Measurements from ENCODE around the gene ELP2. TPM values are rescaled to one million over a fixed set of nuclear protein-coding genes. Genes with fewer than 3 reads are reported as not detected.

ELP2 gene
- total and polyA plus RNA-seq, 2 donors (not counting 3 experiments of a cell fraction or from before 2014, with no cell fraction given), result 37.8 to 90.5 TPM

GRCh38 chr18:36176177-36176584 is 46.5 kb downstream of the ELP2 start:
- Histone ChIP-seq H3K9me3 (replicated peaks; ENCODE audit: control insufficient read depth, insufficient read depth, low read length) (no peaks in the 10 kb centered on the region), H3K9ac (replicated peaks; ENCODE audit: extremely low read depth, insufficient read depth, low read length) (peak overlapping the region; percentile 41), H2AFZ (ENCODE audit: low read depth, low read length) (no peak overlapping the region), H3K4me3 (replicated peaks in 1 of 3; ENCODE audit: insufficient read depth in 1 of 3, low read depth in 1 of 3, low read length in 3 of 3) (no peak overlapping the region), H3K27me3 (ENCODE audit: control insufficient read depth in 2 of 2, insufficient read depth in 2 of 2, low read length in 2 of 2) (no peaks in the 10 kb centered on the region), H4K20me1 (replicated peaks; ENCODE audit: control insufficient read depth, extremely low read depth, insufficient read depth, low read length) (no peaks in the 10 kb centered on the region), H3K79me2 (ENCODE audit: control insufficient read depth, insufficient read depth, low read length) (no peaks in the 10 kb centered on the region), H3K9me1 (replicated peaks; ENCODE audit: control insufficient read depth, extremely low read depth, insufficient read depth, low read length) (no peaks in the 10 kb centered on the region), H3K4me2 (ENCODE audit: insufficient read depth, low read length) (no peak overlapping the region), H3K27ac (ENCODE audit: insufficient read depth, low read depth, low read length) (peak overlapping the region; percentile 88), H3K4me1 (ENCODE audit: control insufficient read depth, extremely low read depth, insufficient read depth, low read length) (peaks cover 21% of the 10 kb centered on the region), H3K36me3 (ENCODE audit: control insufficient read depth in 2 of 2, extremely low read depth in 1 of 2, insufficient read depth in 2 of 2, low read length in 2 of 2) (peaks cover 0 to 7% of the 10 kb centered on the region in 2 experiments)
- FAIRE-seq (peak; percentile 55), DNase-seq (ENCODE audit: low read depth, low spot score) (no peak)
- ChIA-PET POLR2A (no interaction called here), CTCF (interaction anchor here (0.7 to 1.6 kb wide), 3 partner anchors 9 to 49 kb away, joined by 3 read pairs; no protein-coding TSS in a partner anchor)
- dilution Hi-C loops (cut with MboI; ENCODE audit: extremely low pct_ligation_motif_present, low sequenced_read_pairs) (no loop called here), intact Hi-C loops (cut with micrococcal nuclease) (loop anchor here (1.0 to 2.0 kb wide), 2 partner anchors 18 to 463 kb away; no protein-coding TSS in a partner anchor)
- TSS peak; percentile 97 for BruUV-seq (replicated peaks)
- TF ChIP-seq JUN (IDR thresholded peaks at IDR 0.05; ENCODE audit: borderline replicate concordance, insufficient read depth, insufficient read length, low read depth) (no peak), GATA2 (IDR thresholded peaks at IDR 0.05; ENCODE audit: insufficient read depth, insufficient read length, low read depth, low read length) (no peak), MAX (IDR thresholded peaks at IDR 0.05; ENCODE audit: insufficient read depth, insufficient read length) (no peak), POLR2A (IDR thresholded peaks at IDR 0.05; ENCODE audit: low read depth, low read length) (no peak), EZH2 (IDR thresholded peaks at IDR 0.05; ENCODE audit: borderline replicate concordance, low read depth, low read length, severe bottlenecking) (no peak), FOS (IDR thresholded peaks at IDR 0.05; ENCODE audit: borderline replicate concordance, insufficient read depth, low read length) (no peak), MYC (IDR thresholded peaks at IDR 0.05; ENCODE audit: low read depth, low read length) (no peak), POLR2AphosphoS5 (IDR thresholded peaks at IDR 0.05; ENCODE audit: insufficient read depth, low read depth, low read length) (no peak), CTCF (IDR thresholded peaks at IDR 0.05; ENCODE audit: extremely low read depth in 1 of 2, insufficient read depth in 1 of 2, low read depth in 1 of 2, low read length in 2 of 2) (no peak)
